PC-9 (cell line): ENCODE measurements around the gene GABRG1. TPM values are rescaled to one million over a fixed set of nuclear protein-coding genes. Genes with fewer than 3 reads are reported as not detected.

Experiments used
- BruUV-seq: library from RNA; stranded (reverse); fragments of 400-500 nt; replicated peaks from 2 replicates; lab custom pipeline; 2021; lab: Mats Ljungman, UMichigan
- CTCF ChIA-PET: fragments of 300-600 bp; sonication (Branson Sonifier 250); formaldehyde crosslinking; loops from one replicate; lab custom pipeline; 2022; ENCODE audit warnings: antibody characterized with exemption; lab: Charles Lee
- POLR2A ChIA-PET: fragments of 300-600 bp; sonication (Branson Sonifier 250); formaldehyde crosslinking; loops from one replicate; lab custom pipeline; 2022; ENCODE audit warnings: antibody characterized with exemption; ENCODE audit not compliant: unreplicated experiment; lab: Charles Lee
- DNase-seq, 2 experiments: peaks; one replicate each; pipeline versions ENCODE4 v3.0.0 to v3.0.0-alpha.2; 2015 to 2022; ENCODE audit warnings: mixed read lengths in 1 of 2
- H2AFZ ChIP-seq: fragments of 200-600 bp; sonication (generic); 2 replicates; pipeline ENCODE4 v1.8.1; 2017; ENCODE audit warnings: antibody characterized with exemption
- H3F3A ChIP-seq: fragments of 200-600 bp; sonication (generic); 2 replicates; pipeline ENCODE4 v1.8.1; 2017; ENCODE audit warnings: antibody characterized with exemption, mild to moderate bottlenecking, low read depth; ENCODE audit not compliant: insufficient read depth
- H3K27ac ChIP-seq: fragments of 200-600 bp; sonication (generic); 2 replicates; pipeline ENCODE4 v1.6.1; 2016; ENCODE audit warnings: mixed run types
- H3K27me3 ChIP-seq: fragments of 200-600 bp; sonication (generic); 2 replicates; pipeline ENCODE4 v1.6.1; 2016; ENCODE audit warnings: low read depth, mixed run types; ENCODE audit not compliant: insufficient read depth
- H3K36me3 ChIP-seq: fragments of 200-600 bp; sonication (generic); 2 replicates; pipeline ENCODE4 v1.6.1; 2016; ENCODE audit warnings: low read depth, mixed run types
- H3K4me1 ChIP-seq: fragments of 200-600 bp; sonication (generic); replicated peaks from 2 replicates; pipeline ENCODE4 v1.6.1; 2016; ENCODE audit warnings: mixed run types; ENCODE audit not compliant: insufficient read depth
- H3K4me2 ChIP-seq: fragments of 200-600 bp; sonication (generic); 2 replicates; pipeline ENCODE4 v1.6.1; 2017; ENCODE audit warnings: mixed run types
- H3K4me3 ChIP-seq: fragments of 200-600 bp; sonication (generic); 2 replicates; pipeline ENCODE4 v1.6.1; 2016; ENCODE audit warnings: mixed run types
- H3K79me2 ChIP-seq: fragments of 200-600 bp; sonication (generic); 2 replicates; pipeline ENCODE4 v1.6.1; 2017; ENCODE audit warnings: low read depth, mixed run types
- H3K9me2 ChIP-seq: fragments of 200-600 bp; sonication (generic); 2 replicates; pipeline ENCODE4 v1.8.1; 2017; ENCODE audit warnings: mild to moderate bottlenecking; ENCODE audit not compliant: insufficient read depth
- H3K9me3 ChIP-seq: fragments of 200-600 bp; sonication (generic); 2 replicates; pipeline ENCODE4 v1.8.1; 2016; ENCODE audit warnings: low read depth; ENCODE audit not compliant: insufficient read depth
- H4K20me1 ChIP-seq: fragments of 200-600 bp; sonication (generic); 2 replicates; pipeline ENCODE4 v1.8.1; 2017; ENCODE audit not compliant: insufficient read depth
- EZH2 ChIP-seq: fragments of 200-600 bp; sonication (generic); IDR thresholded peaks from 2 replicates; pipeline ENCODE4 v1.8.0; 2017; ENCODE audit warnings: antibody characterized with exemption, low read depth
- intact Hi-C: fragments of 100-400 bp; cut with micrococcal nuclease; formaldehyde crosslinking; loops from one replicate; pipeline ENCODE4 v1.10.0; 2022; ENCODE audit not compliant: unreplicated experiment
- total RNA-seq: library from RNA; stranded (reverse); gene quantifications from 2 replicates; pipeline ENCODE4 v1.2.3, GENCODE V29; 2021
- TF ChIP-seq, protein P1 (sequence below): fragments of 200-600 bp; sonication (generic); conservative IDR thresholded peaks from 2 replicates; pipeline ENCODE4 v1.6.1; 2017; ENCODE audit warnings: mixed run types, antibody characterized with exemption, mild to moderate bottlenecking, moderate library complexity

The GABRG1 gene
- total RNA-seq, 1 experiment from 2014 or later: not detected

DNA sequence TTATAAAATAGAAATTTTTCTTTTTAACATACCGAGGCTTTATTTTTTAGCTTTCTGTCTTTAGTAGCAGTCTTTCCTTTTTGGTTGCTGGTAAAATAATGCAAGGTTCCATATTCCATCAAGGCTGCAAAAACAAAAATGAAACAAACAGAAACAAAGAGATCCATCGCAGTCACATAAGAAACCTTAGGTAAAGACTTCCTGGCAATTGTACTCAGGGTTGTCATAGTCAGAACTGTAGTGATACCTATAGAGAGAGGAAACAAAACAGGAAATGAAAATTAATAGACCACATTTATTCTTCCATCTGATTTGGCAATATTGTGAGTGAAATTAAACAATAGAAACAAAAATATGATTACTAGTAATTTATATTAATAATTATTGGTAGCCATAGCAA lies 72.5 kb downstream of the GABRG1 start:
- no peak for TF ChIP-seq EZH2
- TF ChIP-seq, protein P1, sequence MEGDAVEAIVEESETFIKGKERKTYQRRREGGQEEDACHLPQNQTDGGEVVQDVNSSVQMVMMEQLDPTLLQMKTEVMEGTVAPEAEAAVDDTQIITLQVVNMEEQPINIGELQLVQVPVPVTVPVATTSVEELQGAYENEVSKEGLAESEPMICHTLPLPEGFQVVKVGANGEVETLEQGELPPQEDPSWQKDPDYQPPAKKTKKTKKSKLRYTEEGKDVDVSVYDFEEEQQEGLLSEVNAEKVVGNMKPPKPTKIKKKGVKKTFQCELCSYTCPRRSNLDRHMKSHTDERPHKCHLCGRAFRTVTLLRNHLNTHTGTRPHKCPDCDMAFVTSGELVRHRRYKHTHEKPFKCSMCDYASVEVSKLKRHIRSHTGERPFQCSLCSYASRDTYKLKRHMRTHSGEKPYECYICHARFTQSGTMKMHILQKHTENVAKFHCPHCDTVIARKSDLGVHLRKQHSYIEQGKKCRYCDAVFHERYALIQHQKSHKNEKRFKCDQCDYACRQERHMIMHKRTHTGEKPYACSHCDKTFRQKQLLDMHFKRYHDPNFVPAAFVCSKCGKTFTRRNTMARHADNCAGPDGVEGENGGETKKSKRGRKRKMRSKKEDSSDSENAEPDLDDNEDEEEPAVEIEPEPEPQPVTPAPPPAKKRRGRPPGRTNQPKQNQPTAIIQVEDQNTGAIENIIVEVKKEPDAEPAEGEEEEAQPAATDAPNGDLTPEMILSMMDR: no peak
- POLR2A ChIA-PET: no interaction called here
- no peak overlapping the region for H2AFZ ChIP-seq

DNA sequence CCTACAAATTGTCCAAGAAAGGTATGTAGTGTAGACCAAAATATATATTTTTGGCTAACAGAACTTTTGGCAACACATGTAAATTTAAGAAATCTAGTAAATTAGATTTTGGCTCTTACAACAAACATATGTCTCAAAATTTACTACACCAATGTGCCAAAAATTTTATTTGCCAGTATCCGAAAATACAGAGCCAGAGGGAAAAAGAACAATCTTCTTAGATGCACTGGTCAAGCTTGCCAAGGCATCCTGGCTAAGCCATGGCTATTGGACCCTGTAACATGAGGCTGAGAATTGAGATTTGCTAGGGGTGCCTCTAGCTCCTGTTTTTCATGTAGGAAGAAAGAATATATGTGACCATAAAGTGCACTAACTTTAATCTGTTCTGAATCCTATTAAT lies 91.8 kb downstream of the GABRG1 start:
- H3K27ac ChIP-seq: no peak overlapping the region
- TF ChIP-seq, protein P1: no peak
- TF ChIP-seq EZH2: no peak
- DNase-seq: no peak
- CTCF ChIA-PET: no interaction called here
- H3K9me2 ChIP-seq: no peaks in the 10 kb centered on the region
- H3K36me3 ChIP-seq: no peaks in the 10 kb centered on the region
- BruUV-seq: no TSS peak
- H2AFZ ChIP-seq: no peak overlapping the region
- intact Hi-C loops: no loop called here
- H4K20me1 ChIP-seq: no peaks in the 10 kb centered on the region
- no peaks in the 10 kb centered on the region for H3F3A ChIP-seq
- no peak overlapping the region for H3K4me2 ChIP-seq
- no peak overlapping the region for H3K4me3 ChIP-seq
- no peaks in the 10 kb centered on the region for H3K27me3 ChIP-seq
- no peaks in the 10 kb centered on the region for H3K79me2 ChIP-seq
- POLR2A ChIA-PET: no interaction called here
- no peaks in the 10 kb centered on the region for H3K9me3 ChIP-seq
- H3K4me1 ChIP-seq: no peaks in the 10 kb centered on the region

More for the DNA sequence above, 72.5 kb downstream of the GABRG1 start:
- intact Hi-C loops: no loop called here
- Histone ChIP-seq H3K9me2 (no peaks in the 10 kb centered on the region), H3K27me3 (no peaks in the 10 kb centered on the region), H3K36me3 (no peaks in the 10 kb centered on the region), H3K9me3 (no peaks in the 10 kb centered on the region), H3K4me2 (no peak overlapping the region), H4K20me1 (no peaks in the 10 kb centered on the region), H3K27ac (no peak overlapping the region), H3K79me2 (no peaks in the 10 kb centered on the region), H3K4me3 (no peak overlapping the region), H3F3A (no peaks in the 10 kb centered on the region), H3K4me1 (no peaks in the 10 kb centered on the region)
- no peak for DNase-seq
- CTCF ChIA-PET: no interaction called here
- BruUV-seq: no TSS peak

DNA sequence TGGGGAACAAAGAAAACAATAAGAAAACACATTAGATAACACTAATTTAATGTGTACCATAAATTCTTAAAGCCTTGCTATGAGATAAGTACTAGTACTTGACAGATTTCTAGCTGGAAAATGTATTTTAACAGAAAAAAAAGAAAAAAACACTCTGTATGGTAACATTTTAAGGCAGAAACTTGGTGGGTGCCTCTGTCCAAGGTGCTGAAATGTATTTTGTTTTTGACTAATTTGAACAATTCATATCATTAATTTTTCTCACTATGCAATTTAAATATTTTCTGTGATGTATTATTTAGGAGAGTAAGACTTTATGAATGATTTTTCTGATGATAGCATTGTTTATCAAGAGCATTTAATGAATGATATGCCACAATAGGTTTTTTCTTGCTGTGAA lies 107.5 kb downstream of the GABRG1 start:
- no peaks in the 10 kb centered on the region for H3F3A ChIP-seq
- H3K36me3 ChIP-seq: no peaks in the 10 kb centered on the region
- intact Hi-C loops: no loop called here
- ChIA-PET POLR2A (no interaction called here), CTCF (no interaction called here)
- no peak overlapping the region for H3K27ac ChIP-seq
- no peaks in the 10 kb centered on the region for H3K9me3 ChIP-seq
- TF ChIP-seq EZH2: no peak
- TF ChIP-seq, protein P1: no peak
- H3K27me3 ChIP-seq: no peaks in the 10 kb centered on the region
- no peaks in the 10 kb centered on the region for H3K79me2 ChIP-seq
- BruUV-seq: no TSS peak
- H3K4me1 ChIP-seq: no peaks in the 10 kb centered on the region
- no peak for DNase-seq
- no peaks in the 10 kb centered on the region for H3K9me2 ChIP-seq
- no peak overlapping the region for H3K4me2 ChIP-seq
- no peaks in the 10 kb centered on the region for H4K20me1 ChIP-seq
- H3K4me3 ChIP-seq: no peak overlapping the region
- H2AFZ ChIP-seq: no peak overlapping the region
